Osteoblast (primary cell): ENCODE measurements around the gene NT5DC2. TPM values are rescaled to one million over a fixed set of nuclear protein-coding genes. Genes with fewer than 3 reads are reported as not detected.

Experiments
- DNase-seq: peaks from one replicate; pipeline ENCODE4 v3.0.0; 2011; ENCODE audit warnings: low spot score, mixed read lengths; ENCODE audit not compliant: insufficient read length; ENCODE audit errors: missing footprints
- H2AFZ ChIP-seq: 2 replicates; pipeline ENCODE4 v1.6.0; 2011; ENCODE audit warnings: mild to moderate bottlenecking, low read length
- H3K27ac ChIP-seq: 2 replicates; pipeline ENCODE4 v1.5.1; 2011; ENCODE audit warnings: mild to moderate bottlenecking, low read depth, low read length, moderate library complexity
- H3K27me3 ChIP-seq: 2 replicates; pipeline ENCODE4 v1.6.0; 2012; ENCODE audit warnings: mild to moderate bottlenecking, control low read depth, inconsistent platforms, low read length, moderate library complexity; ENCODE audit not compliant: insufficient read depth
- H3K36me3 ChIP-seq: 2 replicates; pipeline ENCODE4 v1.5.1; 2011; ENCODE audit warnings: mild to moderate bottlenecking, low read length, control low read depth, moderate library complexity; ENCODE audit not compliant: insufficient read depth
- H3K4me1 ChIP-seq: 2 replicates; pipeline ENCODE4 v1.5.1; 2011; ENCODE audit warnings: mild to moderate bottlenecking, low read length, control low read depth, moderate library complexity; ENCODE audit not compliant: insufficient read depth
- H3K4me2 ChIP-seq: 2 replicates; pipeline ENCODE4 v1.6.0; 2011; ENCODE audit warnings: mild to moderate bottlenecking, low read length; ENCODE audit not compliant: insufficient read depth
- H3K4me3 ChIP-seq: fragments of 200-600 bp; sonication (generic); 3 replicates; pipeline ENCODE4 v1.5.1; 2012; ENCODE audit warnings: mild to moderate bottlenecking, low read length, inconsistent platforms; ENCODE audit not compliant: insufficient read depth
- H3K79me2 ChIP-seq: 2 replicates; pipeline ENCODE4 v1.6.0; 2012; ENCODE audit warnings: mild to moderate bottlenecking, low read length, control low read depth, inconsistent platforms; ENCODE audit not compliant: insufficient read depth
- H3K9me3 ChIP-seq: 2 replicates; pipeline ENCODE4 v1.5.1; 2011; ENCODE audit warnings: low read depth, low read length, control low read depth
- H4K20me1 ChIP-seq: 2 replicates; pipeline ENCODE4 v1.6.0; 2012; ENCODE audit warnings: mild to moderate bottlenecking, low read length, control low read depth; ENCODE audit not compliant: insufficient read depth
- CTCF ChIP-seq: IDR thresholded peaks from 2 replicates; pipeline ENCODE4 v1.5.1; 2011; ENCODE audit warnings: mild to moderate bottlenecking, low read depth, low read length, moderate library complexity; ENCODE audit errors: extremely low read depth
- total RNA-seq: library from RNA; depleted of rRNA; stranded (reverse); fragments of >200 nt; gene quantifications from 2 replicates; pipeline ENCODE4 v1.2.3, GENCODE V29; 2012

The NT5DC2 gene
- total RNA-seq, 1 donor: 52.5 TPM

- Histone ChIP-seq H3K36me3 (peaks cover 37% of the 10 kb centered on the region), H3K4me2 (no peak overlapping the region)
Observed at GRCh38 chr3:52523386-52524257, 10.0 kb downstream of the NT5DC2 start.

GRCh38 chr3:52522651-52523251, 10.9 kb downstream of the NT5DC2 start:
- no peak for TF ChIP-seq CTCF
- Histone ChIP-seq H3K36me3 (peaks cover 30% of the 10 kb centered on the region), H2AFZ (no peak overlapping the region), H3K4me2 (no peak overlapping the region), H3K9me3 (no peaks in the 10 kb centered on the region), H3K4me3 (no peak overlapping the region), H4K20me1 (peaks cover 3% of the 10 kb centered on the region), H3K79me2 (no peaks in the 10 kb centered on the region), H3K4me1 (peaks cover 3% of the 10 kb centered on the region), H3K27me3 (no peaks in the 10 kb centered on the region), H3K27ac (peak overlapping the region; percentile 24)
- peak; percentile 83 for DNase-seq

More at GRCh38 chr3:52523386-52524257, 10.0 kb downstream of the NT5DC2 start:
- DNase-seq: peak; percentile 91
- peak overlapping the region; percentile 24 for H3K27ac ChIP-seq
- no peaks in the 10 kb centered on the region for H3K79me2 ChIP-seq
- H2AFZ ChIP-seq: no peak overlapping the region
- H3K9me3 ChIP-seq: no peaks in the 10 kb centered on the region
- H3K4me1 ChIP-seq: peaks cover 3% of the 10 kb centered on the region
- no peak for TF ChIP-seq CTCF
- H4K20me1 ChIP-seq: peaks cover 7% of the 10 kb centered on the region
- no peak overlapping the region for H3K4me3 ChIP-seq
- no peaks in the 10 kb centered on the region for H3K27me3 ChIP-seq

GRCh38 chr3:52521881-52522650, 11.6 kb downstream of the NT5DC2 start:
- H3K79me2 ChIP-seq: no peaks in the 10 kb centered on the region
- peak; percentile 79 for DNase-seq
- no peak overlapping the region for H3K27ac ChIP-seq
- peaks cover 3% of the 10 kb centered on the region for H4K20me1 ChIP-seq
- H3K36me3 ChIP-seq: peaks cover 24% of the 10 kb centered on the region
- TF ChIP-seq CTCF: no peak
- no peaks in the 10 kb centered on the region for H3K27me3 ChIP-seq
- H2AFZ ChIP-seq: no peak overlapping the region
- no peaks in the 10 kb centered on the region for H3K9me3 ChIP-seq
- H3K4me3 ChIP-seq: no peak overlapping the region
- no peak overlapping the region for H3K4me2 ChIP-seq
- peaks cover 3% of the 10 kb centered on the region for H3K4me1 ChIP-seq
